ENCODE data around the gene LHFPL6.

LHFPL6 gene

DNA sequence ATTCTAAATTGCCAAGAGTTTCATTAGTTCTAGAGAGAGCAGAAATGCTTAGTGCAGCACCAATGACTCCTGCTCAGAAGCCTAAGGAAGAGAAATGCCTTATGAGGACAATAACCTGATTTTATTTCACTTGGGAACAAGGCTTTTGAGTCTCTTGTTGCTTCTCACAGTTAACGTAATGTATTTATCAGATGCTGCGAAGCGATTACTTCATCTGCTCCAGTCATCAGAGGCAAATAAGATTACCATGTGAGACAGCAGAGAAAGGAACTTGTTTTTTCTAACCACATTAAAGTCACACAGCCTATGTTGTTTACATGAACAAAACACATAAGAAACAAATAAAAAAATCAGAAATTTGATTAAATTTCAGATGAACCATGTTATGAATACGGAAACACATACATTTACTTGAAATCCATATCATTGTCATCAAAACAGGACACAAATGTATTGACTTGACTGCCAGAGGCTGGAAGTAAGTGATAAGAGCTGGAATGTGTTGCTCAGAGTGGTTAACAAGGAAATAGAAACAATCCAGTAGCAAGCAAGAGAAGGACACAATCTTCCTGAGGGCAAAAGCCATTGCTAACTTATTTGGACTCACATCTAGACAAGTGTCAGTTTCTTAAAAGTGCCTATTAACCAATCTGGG lies 147.3 kb downstream of the LHFPL6 start:
- Histone ChIP-seq H3K4me1 (ENCODE audit: insufficient read depth, low read length) (peaks cover 14% of the 10 kb centered on the region; the same call in 1 of the 2 replicates), H3K9me3 (ENCODE audit: insufficient read depth, low read depth, low read length) (no peaks in the 10 kb centered on the region), H3K9ac (ENCODE audit: low read depth, low read length) (no peak overlapping the region), H3K4me3 (ENCODE audit: low read length) (no peak overlapping the region), H3K27ac (ENCODE audit: low read length) (no peak overlapping the region), H3K36me3 (ENCODE audit: insufficient read depth, low read depth, low read length) (no peaks in the 10 kb centered on the region), H3K27me3 (ENCODE audit: insufficient read depth, low read length) (no peaks in the 10 kb centered on the region)

DNA sequence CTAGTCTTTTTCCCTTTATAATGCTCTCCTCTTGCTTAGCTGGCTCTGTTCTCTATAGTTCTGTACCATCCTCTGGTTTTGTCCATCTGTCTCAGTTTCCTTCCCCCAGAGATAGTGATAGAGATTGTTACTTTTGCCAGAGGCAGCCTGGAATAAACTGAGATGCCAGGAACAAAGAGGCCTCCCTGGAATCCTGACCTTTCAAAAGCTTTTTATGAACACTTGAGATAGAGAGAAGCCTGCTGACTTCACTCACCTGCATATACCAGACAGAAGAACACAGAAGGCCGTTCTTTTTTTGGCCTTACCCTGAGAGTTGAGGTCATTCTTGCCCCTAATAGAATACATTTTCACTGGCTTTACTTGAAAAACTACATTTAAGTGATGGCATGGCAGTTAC lies 150.2 kb downstream of the LHFPL6 start:
- no peaks in the 10 kb centered on the region for H3K36me3 ChIP-seq (ENCODE audit: insufficient read depth, low read depth, low read length)
- H3K9ac ChIP-seq (ENCODE audit: low read depth, low read length) = no peak overlapping the region
- H3K4me1 ChIP-seq (ENCODE audit: insufficient read depth, low read length) = peaks cover 14% of the 10 kb centered on the region; the same call in 1 of the 2 replicates
- no peaks in the 10 kb centered on the region for H3K9me3 ChIP-seq (ENCODE audit: insufficient read depth, low read depth, low read length)
- no peak overlapping the region for H3K4me3 ChIP-seq (ENCODE audit: low read length)
- H3K27ac ChIP-seq (ENCODE audit: low read length) = no peak overlapping the region
- H3K27me3 ChIP-seq (ENCODE audit: insufficient read depth, low read length) = no peaks in the 10 kb centered on the region

DNA sequence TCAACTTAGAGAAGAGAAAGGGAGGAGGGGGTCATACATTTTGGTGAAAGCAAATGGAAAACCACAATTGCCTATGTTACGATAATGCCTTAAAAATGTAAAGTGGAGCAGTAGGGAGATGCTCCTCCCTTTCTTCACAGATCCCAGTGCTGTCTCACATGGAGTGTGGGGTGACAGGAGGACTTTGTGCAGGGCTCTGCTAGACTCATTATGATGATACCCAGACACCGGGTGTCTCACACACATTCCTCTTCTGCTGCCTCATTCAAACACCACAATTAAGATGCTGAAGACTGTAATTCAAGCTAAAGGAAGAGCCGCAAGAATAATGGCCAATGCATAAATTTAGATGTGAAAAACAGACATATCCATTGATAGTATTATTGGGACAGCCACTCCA lies 150.6 kb downstream of the LHFPL6 start:
- peaks cover 14% of the 10 kb centered on the region; the same call in 1 of the 2 replicates for H3K4me1 ChIP-seq (ENCODE audit: insufficient read depth, low read length)
- H3K4me3 ChIP-seq (ENCODE audit: low read length) = no peak overlapping the region
- no peaks in the 10 kb centered on the region for H3K36me3 ChIP-seq (ENCODE audit: insufficient read depth, low read depth, low read length)
- H3K27ac ChIP-seq (ENCODE audit: low read length) = no peak overlapping the region
- H3K9ac ChIP-seq (ENCODE audit: low read depth, low read length) = no peak overlapping the region
- H3K9me3 ChIP-seq (ENCODE audit: insufficient read depth, low read depth, low read length) = no peaks in the 10 kb centered on the region
- H3K27me3 ChIP-seq (ENCODE audit: insufficient read depth, low read length) = no peaks in the 10 kb centered on the region

DNA sequence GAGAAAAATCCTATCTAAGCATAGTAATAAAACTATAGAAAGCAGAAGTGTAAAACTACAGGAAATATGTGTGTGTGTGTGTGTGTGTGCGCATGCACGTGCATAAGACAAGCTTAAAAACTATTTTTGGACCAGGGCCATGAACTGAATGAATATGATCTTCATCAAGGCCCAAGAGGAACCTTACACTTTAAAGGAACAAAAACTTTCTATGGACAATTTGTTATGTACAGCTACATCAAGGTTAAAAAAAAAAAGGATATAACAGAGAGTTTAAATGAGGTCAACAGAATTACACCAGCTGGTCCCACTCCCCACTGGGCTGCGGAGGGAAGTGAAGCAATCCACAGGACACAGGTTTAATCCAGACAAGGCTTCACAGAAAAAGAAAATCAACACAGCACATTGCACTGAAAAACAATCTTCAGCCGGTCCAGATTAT lies 151.1 kb downstream of the LHFPL6 start:
- Histone ChIP-seq H3K4me1 (ENCODE audit: insufficient read depth, low read length) (peaks cover 14% of the 10 kb centered on the region; the same call in 1 of the 2 replicates), H3K27me3 (ENCODE audit: insufficient read depth, low read length) (no peaks in the 10 kb centered on the region), H3K9me3 (ENCODE audit: insufficient read depth, low read depth, low read length) (no peaks in the 10 kb centered on the region), H3K36me3 (ENCODE audit: insufficient read depth, low read depth, low read length) (no peaks in the 10 kb centered on the region), H3K27ac (ENCODE audit: low read length) (no peak overlapping the region), H3K9ac (ENCODE audit: low read depth, low read length) (no peak overlapping the region), H3K4me3 (ENCODE audit: low read length) (no peak overlapping the region)

DNA sequence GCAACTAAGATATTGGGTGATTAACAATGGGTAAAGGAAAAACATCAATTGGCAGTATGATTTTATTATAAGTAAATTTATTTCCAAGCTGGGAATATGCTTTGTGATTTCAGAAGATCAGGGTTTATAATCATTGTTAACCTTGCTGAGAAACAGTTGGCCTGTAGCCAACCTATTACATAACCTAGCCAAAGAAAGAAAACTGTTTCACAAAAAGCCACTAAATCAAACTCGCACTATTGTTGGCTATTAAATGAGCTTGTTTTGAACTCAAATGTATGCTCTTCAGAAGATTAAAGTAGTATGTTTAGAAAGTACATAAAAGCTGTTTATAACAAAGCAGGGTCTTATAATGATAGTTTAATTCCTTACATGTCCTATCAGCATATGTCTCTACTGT lies 151.7 kb downstream of the LHFPL6 start:
- Histone ChIP-seq H3K27me3 (ENCODE audit: insufficient read depth, low read length) (no peaks in the 10 kb centered on the region), H3K4me1 (ENCODE audit: insufficient read depth, low read length) (peaks cover 14% of the 10 kb centered on the region; the same call in 1 of the 2 replicates), H3K36me3 (ENCODE audit: insufficient read depth, low read depth, low read length) (no peaks in the 10 kb centered on the region), H3K27ac (ENCODE audit: low read length) (no peak overlapping the region), H3K9ac (ENCODE audit: low read depth, low read length) (no peak overlapping the region), H3K4me3 (ENCODE audit: low read length) (no peak overlapping the region), H3K9me3 (ENCODE audit: insufficient read depth, low read depth, low read length) (no peaks in the 10 kb centered on the region)

DNA sequence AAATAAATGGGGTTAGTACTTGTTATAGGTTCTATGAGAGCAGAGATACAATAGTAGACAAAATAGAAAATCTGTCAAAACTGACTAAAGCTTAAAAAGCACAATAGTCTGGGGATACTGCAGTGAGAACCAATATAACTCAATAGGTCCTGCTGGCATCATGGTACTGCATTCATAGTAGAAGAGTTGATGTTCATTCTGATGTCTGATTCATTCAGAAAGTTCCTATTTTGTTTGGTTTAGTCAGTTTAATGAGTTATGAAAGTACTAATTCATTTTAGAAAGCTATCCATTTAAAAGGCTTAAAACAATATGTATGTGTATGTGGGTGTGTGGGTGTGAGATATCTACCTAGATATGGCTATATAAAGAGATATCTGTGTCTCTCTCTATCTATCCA lies 152.8 kb downstream of the LHFPL6 start:
- no peak overlapping the region for H3K4me3 ChIP-seq (ENCODE audit: low read length)
- no peaks in the 10 kb centered on the region for H3K27me3 ChIP-seq (ENCODE audit: insufficient read depth, low read length)
- H3K9ac ChIP-seq (ENCODE audit: low read depth, low read length) = no peak overlapping the region
- no peak overlapping the region for H3K27ac ChIP-seq (ENCODE audit: low read length)
- H3K4me1 ChIP-seq (ENCODE audit: insufficient read depth, low read length) = peaks cover 14% of the 10 kb centered on the region; the same call in 1 of the 2 replicates
- H3K9me3 ChIP-seq (ENCODE audit: insufficient read depth, low read depth, low read length) = no peaks in the 10 kb centered on the region
- no peaks in the 10 kb centered on the region for H3K36me3 ChIP-seq (ENCODE audit: insufficient read depth, low read depth, low read length)

DNA sequence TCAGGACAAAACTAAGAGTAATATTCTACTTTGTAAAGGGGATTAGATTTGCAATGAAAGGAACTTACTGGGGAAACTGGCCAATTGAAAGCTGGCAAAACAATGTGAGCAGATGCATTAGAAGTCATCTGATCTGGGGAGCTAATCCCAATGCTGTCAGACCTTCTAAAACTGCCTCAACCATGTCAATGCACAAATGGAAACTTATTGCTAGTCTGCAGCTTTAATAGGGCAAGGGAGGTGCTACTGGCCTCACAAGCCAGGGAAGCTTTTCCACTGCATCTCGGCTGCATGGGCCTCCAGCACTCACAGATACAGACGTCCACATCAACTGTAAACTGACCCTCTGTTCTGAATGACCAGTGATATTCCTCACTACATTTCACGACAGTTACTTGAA lies 154.2 kb downstream of the LHFPL6 start:
- H3K9me3 ChIP-seq (ENCODE audit: insufficient read depth, low read depth, low read length) = no peaks in the 10 kb centered on the region
- no peak overlapping the region for H3K27ac ChIP-seq (ENCODE audit: low read length)
- no peaks in the 10 kb centered on the region for H3K36me3 ChIP-seq (ENCODE audit: insufficient read depth, low read depth, low read length)
- no peaks in the 10 kb centered on the region for H3K27me3 ChIP-seq (ENCODE audit: insufficient read depth, low read length)
- no peak overlapping the region for H3K4me3 ChIP-seq (ENCODE audit: low read length)
- peaks cover 14% of the 10 kb centered on the region; the same call in 1 of the 2 replicates for H3K4me1 ChIP-seq (ENCODE audit: insufficient read depth, low read length)
- no peak overlapping the region for H3K9ac ChIP-seq (ENCODE audit: low read depth, low read length)

DNA sequence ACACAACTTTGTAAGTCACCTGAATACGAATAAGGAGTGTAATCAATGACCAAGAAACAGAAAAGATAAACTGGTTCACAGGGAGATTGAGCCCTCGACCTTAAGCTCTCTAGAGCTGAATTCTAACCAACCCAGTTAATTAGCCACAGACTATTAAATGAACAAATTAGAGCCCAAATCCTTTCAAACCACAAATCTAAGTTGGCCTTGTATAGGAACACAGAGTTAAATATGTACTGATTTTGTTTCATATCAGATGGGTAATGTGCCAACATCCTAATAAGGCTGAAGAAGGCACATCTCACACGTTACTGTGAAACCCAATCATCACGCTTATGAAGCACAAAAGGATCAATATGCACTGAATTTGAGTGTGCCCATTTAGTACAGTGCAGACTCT lies 156.1 kb downstream of the LHFPL6 start:
- Histone ChIP-seq H3K36me3 (ENCODE audit: insufficient read depth, low read depth, low read length) (no peaks in the 10 kb centered on the region), H3K9ac (ENCODE audit: low read depth, low read length) (no peak overlapping the region), H3K4me1 (ENCODE audit: insufficient read depth, low read length) (0 out of 2 replicates have a peak, but pooled peaks cover under 1% of the 10 kb centered on the region), H3K27me3 (ENCODE audit: insufficient read depth, low read length) (no peaks in the 10 kb centered on the region), H3K27ac (ENCODE audit: low read length) (no peak overlapping the region), H3K9me3 (ENCODE audit: insufficient read depth, low read depth, low read length) (no peaks in the 10 kb centered on the region), H3K4me3 (ENCODE audit: low read length) (no peak overlapping the region)

DNA sequence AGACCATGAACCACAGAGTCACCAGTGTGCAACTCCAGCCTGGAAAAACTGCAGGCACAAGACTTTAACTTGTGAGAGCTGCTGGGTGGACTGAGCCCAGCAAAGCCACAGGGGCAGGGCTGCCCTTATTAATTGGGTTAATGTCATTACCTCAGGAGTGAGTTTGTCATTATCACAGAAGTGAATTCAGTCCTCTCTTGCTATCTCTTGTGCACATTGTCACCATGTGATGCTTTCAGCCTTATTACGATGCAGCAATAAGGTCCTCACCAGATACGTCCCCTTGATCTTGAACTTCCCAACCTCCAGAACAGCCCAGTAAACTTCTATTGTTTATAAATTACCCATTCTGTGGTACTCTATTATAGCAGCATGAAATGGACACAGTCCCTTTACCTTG lies 158.1 kb downstream of the LHFPL6 start:
- H3K4me1 ChIP-seq (ENCODE audit: insufficient read depth, low read length) = no peaks in the 10 kb centered on the region
- H3K4me3 ChIP-seq (ENCODE audit: low read length) = no peak overlapping the region

DNA sequence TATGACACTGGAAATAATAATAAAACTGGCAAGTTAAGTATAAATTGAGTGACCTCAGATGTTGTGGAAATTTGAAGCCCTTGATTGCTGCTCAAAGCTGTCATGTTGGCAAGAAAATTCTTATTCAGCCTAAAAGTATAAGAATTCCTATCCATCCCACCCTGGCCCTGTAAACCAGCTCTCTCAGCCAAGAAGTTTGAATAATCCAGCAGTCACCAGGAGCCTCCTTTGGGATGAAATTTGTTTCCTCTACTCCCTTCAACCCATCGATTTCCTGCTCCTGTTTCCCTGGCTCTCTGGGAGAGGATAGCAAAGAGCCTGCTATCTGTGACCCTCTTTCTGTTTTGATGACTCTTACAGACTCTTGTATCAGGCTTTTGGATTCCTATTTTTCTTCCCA lies 169.3 kb downstream of the LHFPL6 start:
- Histone ChIP-seq H3K27me3 (ENCODE audit: insufficient read depth, low read length) (no peaks in the 10 kb centered on the region), H3K4me1 (ENCODE audit: insufficient read depth, low read length) (no peaks in the 10 kb centered on the region), H3K36me3 (ENCODE audit: insufficient read depth, low read depth, low read length) (no peaks in the 10 kb centered on the region), H3K4me3 (ENCODE audit: low read length) (no peak overlapping the region), H3K9ac (ENCODE audit: low read depth, low read length) (no peak overlapping the region), H3K27ac (ENCODE audit: low read length) (no peak overlapping the region), H3K9me3 (ENCODE audit: insufficient read depth, low read depth, low read length) (peaks cover 23% of the 10 kb centered on the region)

More for the DNA sequence above, 158.1 kb downstream of the LHFPL6 start:
- no peak overlapping the region for H3K27ac ChIP-seq (ENCODE audit: low read length)
- H3K36me3 ChIP-seq (ENCODE audit: insufficient read depth, low read depth, low read length) = no peaks in the 10 kb centered on the region
- H3K27me3 ChIP-seq (ENCODE audit: insufficient read depth, low read length) = no peaks in the 10 kb centered on the region
- H3K9me3 ChIP-seq (ENCODE audit: insufficient read depth, low read depth, low read length) = peaks cover 7% of the 10 kb centered on the region
- no peak overlapping the region for H3K9ac ChIP-seq (ENCODE audit: low read depth, low read length)

DNA sequence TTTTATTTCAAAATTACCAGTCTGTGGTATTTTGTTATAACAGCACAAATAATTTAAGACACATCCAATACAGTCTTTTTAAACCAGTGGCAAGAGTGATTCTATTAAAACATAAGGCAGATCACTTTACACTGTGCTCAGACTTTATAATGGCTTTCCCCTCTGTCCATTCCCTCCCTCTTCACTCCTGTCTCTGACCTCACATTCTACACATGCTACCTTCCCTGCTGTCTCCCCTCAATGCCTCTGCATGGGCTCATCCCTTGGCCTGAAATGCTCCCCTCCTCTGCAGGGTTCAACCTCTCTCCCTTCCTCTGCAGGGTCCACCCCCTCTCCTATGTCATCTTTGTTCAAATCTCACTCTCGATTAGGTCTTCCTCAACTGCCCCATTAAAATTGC lies 170.8 kb downstream of the LHFPL6 start:
- H3K27me3 ChIP-seq (ENCODE audit: insufficient read depth, low read length) = no peaks in the 10 kb centered on the region
- no peaks in the 10 kb centered on the region for H3K36me3 ChIP-seq (ENCODE audit: insufficient read depth, low read depth, low read length)
- H3K27ac ChIP-seq (ENCODE audit: low read length) = no peak overlapping the region
- H3K9me3 ChIP-seq (ENCODE audit: insufficient read depth, low read depth, low read length) = peaks cover 14% of the 10 kb centered on the region
- no peak overlapping the region for H3K4me3 ChIP-seq (ENCODE audit: low read length)
- no peak overlapping the region for H3K9ac ChIP-seq (ENCODE audit: low read depth, low read length)
- no peaks in the 10 kb centered on the region for H3K4me1 ChIP-seq (ENCODE audit: insufficient read depth, low read length)

DNA sequence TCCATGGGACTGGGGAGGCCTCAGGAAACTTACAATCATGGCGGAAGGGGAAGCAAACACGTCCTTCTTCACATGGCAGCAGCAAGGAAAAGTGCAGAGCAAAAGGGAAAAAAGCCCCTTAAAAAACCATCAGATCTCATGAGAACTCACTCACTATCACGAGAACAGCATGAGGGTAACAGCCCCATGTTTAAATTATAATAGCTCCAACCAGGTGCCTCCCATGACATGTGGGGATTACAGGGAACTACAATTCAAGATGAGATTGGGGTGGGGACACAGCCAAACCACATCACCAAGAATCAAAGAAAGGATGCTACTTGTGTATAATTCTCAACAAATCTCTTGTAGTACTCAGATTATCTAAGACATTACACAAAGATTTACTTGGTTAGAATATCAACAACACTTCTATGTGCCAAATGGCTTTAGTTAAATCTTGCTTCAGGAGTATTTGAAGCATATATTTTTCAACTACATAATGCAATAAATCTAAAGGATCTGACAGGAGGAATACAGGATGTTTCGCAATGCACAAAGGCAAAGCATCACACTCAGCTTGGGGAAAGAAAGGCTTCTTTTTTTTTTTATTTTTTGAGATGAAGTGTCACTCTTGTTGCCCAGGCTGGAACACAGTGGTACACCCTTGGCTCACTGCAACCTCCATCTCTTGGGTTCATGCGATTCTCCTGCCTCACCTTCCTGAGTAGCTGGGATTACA lies 180.0 kb downstream of the LHFPL6 start:
- H3K4me3 ChIP-seq (ENCODE audit: low read length) = no peak overlapping the region
- H3K9ac ChIP-seq (ENCODE audit: low read depth, low read length) = no peak overlapping the region
- H3K27ac ChIP-seq (ENCODE audit: low read length) = no peak overlapping the region
- H3K9me3 ChIP-seq (ENCODE audit: insufficient read depth, low read depth, low read length) = no peaks in the 10 kb centered on the region; the same call in 1 of the 2 replicates
- H3K36me3 ChIP-seq (ENCODE audit: insufficient read depth, low read depth, low read length) = no peaks in the 10 kb centered on the region
- peaks cover 16% of the 10 kb centered on the region; the same call in 1 of the 2 replicates for H3K4me1 ChIP-seq (ENCODE audit: insufficient read depth, low read length)
- H3K27me3 ChIP-seq (ENCODE audit: insufficient read depth, low read length) = no peaks in the 10 kb centered on the region
